BJ (cell line): ENCODE results near the gene HS3ST3A1. TPM values are rescaled to one million over a fixed set of nuclear protein-coding genes. Genes with fewer than 3 reads are reported as not detected.

Experiments
- CTCF ChIA-PET: fragments of 350-600 bp; formaldehyde crosslinking; extraction: SDS; loops from one replicate; lab custom pipeline; 2021; ENCODE audit warnings: antibody characterized with exemption, inconsistent platforms; lab: Yijun Ruan, JAX
- POLR2A ChIA-PET: fragments of 300-600 bp; sonication (Branson Sonifier 250); formaldehyde crosslinking; extraction: SDS; loops from one replicate; lab custom pipeline; 2021; ENCODE audit warnings: antibody characterized with exemption; lab: Charles Lee
- DNase-seq: peaks from one replicate; pipeline ENCODE4 v3.0.0-alpha.2; 2011; ENCODE audit warnings: low read depth
- H3K27me3 ChIP-seq: 2 replicates; pipeline ENCODE4 v1.6.0; 2011; ENCODE audit warnings: low read length; ENCODE audit not compliant: control insufficient read depth, insufficient read depth
- H3K36me3 ChIP-seq: 2 replicates; pipeline ENCODE4 v1.5.1; 2011; ENCODE audit warnings: low read length; ENCODE audit not compliant: control insufficient read depth, insufficient read depth
- H3K4me3 ChIP-seq: 2 replicates; pipeline ENCODE4 v1.5.1; 2011; ENCODE audit warnings: low read depth, mild to moderate bottlenecking, control low read depth, low read length
- polyA plus RNA-seq: library from polyadenylated mRNA; depleted of rRNA; stranded (reverse); fragments of >200 nt; gene quantifications from 2 replicates; pipeline ENCODE4 v1.2.3, GENCODE V29; 2011
- TF ChIP-seq, protein P1 (sequence below): IDR thresholded peaks from 2 replicates; pipeline ENCODE4 v1.5.1; 2011; ENCODE audit warnings: low read depth, mild to moderate bottlenecking, control low read depth, inconsistent platforms, low read length, moderate library complexity; ENCODE audit not compliant: insufficient read depth

Gene HS3ST3A1
- polyA plus RNA-seq, 1 experiment, result 7.5 TPM

- H3K36me3 ChIP-seq, result no peaks in the 10 kb centered on the region
- no peak overlapping the region for H3K4me3 ChIP-seq
- CTCF ChIA-PET, result interaction anchor here (1.0 to 3.2 kb wide), 2 partner anchors 12 to 912 kb away, joined by 3 to 22 read pairs; no protein-coding TSS in a partner anchor
- H3K27me3 ChIP-seq, result no peaks in the 10 kb centered on the region
- DNase-seq, result no peak
- TF ChIP-seq, protein P1, sequence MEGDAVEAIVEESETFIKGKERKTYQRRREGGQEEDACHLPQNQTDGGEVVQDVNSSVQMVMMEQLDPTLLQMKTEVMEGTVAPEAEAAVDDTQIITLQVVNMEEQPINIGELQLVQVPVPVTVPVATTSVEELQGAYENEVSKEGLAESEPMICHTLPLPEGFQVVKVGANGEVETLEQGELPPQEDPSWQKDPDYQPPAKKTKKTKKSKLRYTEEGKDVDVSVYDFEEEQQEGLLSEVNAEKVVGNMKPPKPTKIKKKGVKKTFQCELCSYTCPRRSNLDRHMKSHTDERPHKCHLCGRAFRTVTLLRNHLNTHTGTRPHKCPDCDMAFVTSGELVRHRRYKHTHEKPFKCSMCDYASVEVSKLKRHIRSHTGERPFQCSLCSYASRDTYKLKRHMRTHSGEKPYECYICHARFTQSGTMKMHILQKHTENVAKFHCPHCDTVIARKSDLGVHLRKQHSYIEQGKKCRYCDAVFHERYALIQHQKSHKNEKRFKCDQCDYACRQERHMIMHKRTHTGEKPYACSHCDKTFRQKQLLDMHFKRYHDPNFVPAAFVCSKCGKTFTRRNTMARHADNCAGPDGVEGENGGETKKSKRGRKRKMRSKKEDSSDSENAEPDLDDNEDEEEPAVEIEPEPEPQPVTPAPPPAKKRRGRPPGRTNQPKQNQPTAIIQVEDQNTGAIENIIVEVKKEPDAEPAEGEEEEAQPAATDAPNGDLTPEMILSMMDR, result no peak
- POLR2A ChIA-PET, result no interaction called here
Observed at GRCh38 chr17:13576661-13577526, 24.8 kb downstream of the HS3ST3A1 start.

DNA sequence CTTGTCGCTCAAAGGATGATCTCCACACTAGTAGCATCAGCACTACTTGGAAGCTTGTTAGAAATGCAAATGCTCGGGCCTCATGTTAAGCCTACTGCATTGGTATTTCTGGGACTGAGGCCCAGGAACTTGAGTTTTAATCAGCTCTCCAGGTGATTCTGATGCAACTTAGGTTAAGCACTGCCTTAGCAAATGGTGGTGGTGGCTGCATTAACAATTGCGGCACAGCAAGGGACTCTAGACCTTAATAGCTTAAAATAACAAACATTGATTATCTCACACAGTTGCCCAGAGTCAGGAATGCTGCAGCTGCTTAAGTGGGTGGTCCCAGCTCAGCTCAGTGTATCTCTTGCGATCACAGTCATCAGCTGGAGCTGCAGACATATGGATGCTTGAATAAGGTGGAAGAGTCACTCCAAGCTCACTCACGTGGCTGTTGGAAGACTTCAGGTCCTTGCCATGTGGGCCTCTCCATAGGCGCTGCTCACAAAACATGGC is 25.8 kb downstream of the HS3ST3A1 start:
- Histone ChIP-seq H3K36me3 (no peaks in the 10 kb centered on the region), H3K27me3 (no peaks in the 10 kb centered on the region), H3K4me3 (no peak overlapping the region)
- DNase-seq, result no peak
- CTCF ChIA-PET, result interaction anchor here (0.7 to 3.2 kb wide), 5 partner anchors 11 to 911 kb away, joined by 3 to 22 read pairs (median 3); partner anchors contain the start of gene HS3ST3B1
- TF ChIP-seq, protein P1, result no peak
- POLR2A ChIA-PET, result no interaction called here

DNA sequence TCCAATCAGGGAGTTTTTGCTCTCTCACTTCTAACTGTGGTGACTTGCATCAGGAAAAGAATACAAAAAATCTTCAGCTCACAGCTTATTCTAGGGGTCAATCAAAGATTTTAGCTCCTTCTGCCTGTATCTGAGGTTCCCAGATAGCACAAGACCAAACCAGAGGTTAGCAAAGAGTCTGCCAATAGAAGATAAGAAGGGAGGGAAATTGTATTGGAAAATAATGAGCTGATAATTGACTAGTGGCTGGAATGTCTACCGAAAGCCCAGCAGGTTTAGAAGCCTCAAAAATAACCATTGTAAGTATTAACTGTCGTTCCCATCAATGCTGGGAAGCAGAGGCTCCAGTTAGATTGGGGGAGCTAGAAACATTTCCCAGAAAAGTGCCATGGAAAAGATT is 26.3 kb downstream of the HS3ST3A1 start:
- Histone ChIP-seq H3K4me3 (no peak overlapping the region), H3K27me3 (no peaks in the 10 kb centered on the region), H3K36me3 (no peaks in the 10 kb centered on the region)
- DNase-seq, result no peak
- TF ChIP-seq, protein P1, result no peak
- ChIA-PET POLR2A (no interaction called here), CTCF (interaction anchor here (0.8 to 3.2 kb wide), 4 partner anchors 11 to 910 kb away, joined by 3 to 22 read pairs (median 4); partner anchors contain the start of gene HS3ST3B1)

GRCh38 chr17:13572581-13572980 is 29.1 kb downstream of the HS3ST3A1 start:
- Histone ChIP-seq H3K4me3 (no peak overlapping the region), H3K36me3 (no peaks in the 10 kb centered on the region), H3K27me3 (no peaks in the 10 kb centered on the region)
- ChIA-PET CTCF (no interaction called here), POLR2A (no interaction called here)
- no peak for DNase-seq
- TF ChIP-seq, protein P1, result no peak

- TF ChIP-seq, protein P1, result no peak
- ChIA-PET CTCF (interaction anchor here (0.8 to 1.3 kb wide), 2 partner anchors 11 to 224 kb away, joined by 3 to 5 read pairs; no protein-coding TSS in a partner anchor), POLR2A (no interaction called here)
- H3K4me3 ChIP-seq, result no peak overlapping the region
- DNase-seq, result no peak
- no peaks in the 10 kb centered on the region for H3K27me3 ChIP-seq
- H3K36me3 ChIP-seq, result no peaks in the 10 kb centered on the region
Observed at GRCh38 chr17:13569398-13570123, 32.2 kb downstream of the HS3ST3A1 start.
